ENCODE results near the gene MAP2K2.

DNA sequence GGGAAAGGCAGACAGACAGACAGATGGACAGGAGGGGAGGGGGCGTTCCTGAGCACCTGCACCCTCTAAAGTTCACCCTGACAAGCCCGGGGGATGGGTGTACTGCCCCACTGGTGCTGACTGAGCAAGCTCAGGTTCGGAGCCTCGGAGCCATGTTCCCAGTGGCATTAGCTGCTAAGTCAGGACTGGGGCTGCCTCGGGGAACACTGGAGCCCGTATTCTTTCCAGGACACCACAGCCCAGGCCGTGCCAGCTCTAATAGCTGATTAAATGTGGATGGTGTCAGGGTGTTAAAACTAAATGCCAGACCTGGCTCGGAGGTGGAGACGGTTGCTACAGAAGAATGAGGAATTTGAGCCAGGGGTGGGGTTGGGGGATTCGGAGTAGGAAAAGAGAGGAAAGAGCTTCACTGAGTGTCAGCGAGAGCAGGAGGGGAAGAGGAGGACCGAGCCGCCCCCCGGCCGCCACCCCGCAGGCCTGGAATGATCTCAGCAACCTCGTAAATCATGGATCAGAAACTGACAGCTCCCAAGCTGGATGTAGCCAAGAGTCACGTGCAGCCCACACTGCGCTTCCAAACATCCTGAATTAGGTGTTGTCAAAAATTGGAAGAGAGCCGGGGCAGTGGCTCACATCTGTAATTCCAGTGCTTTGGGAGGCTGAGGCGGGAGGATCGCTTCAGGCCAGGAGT, 10.4 kb downstream of the MAP2K2 start:
- TF ChIP-seq EZH2 (IDR thresholded peaks at IDR 0.05; ENCODE audit: insufficient read depth, poor library complexity, severe bottlenecking) (no peak), EZH2phosphoT487 (IDR thresholded peaks at IDR 0.05; ENCODE audit: insufficient read depth, low read depth) (no peak)

Measured in GM23248 (cell line).